HepG2 (cell line): Measurements from ENCODE around the gene RIN3. TPM values are rescaled to one million over a fixed set of nuclear protein-coding genes. Genes with fewer than 3 reads are reported as not detected.

Source experiments
- ADNP ChIP-seq: sonication (generic); formaldehyde crosslinking; IDR thresholded peaks from 2 replicates; pipeline ENCODE4 v1.4.0; 2020; ENCODE audit warnings: missing genetic modification reagents
- FOXK1 ChIP-seq: sonication (generic); formaldehyde crosslinking; IDR thresholded peaks from 2 replicates; pipeline ENCODE4 v1.4.0; 2020; ENCODE audit warnings: low read depth, missing genetic modification reagents, borderline replicate concordance
- HNF4G ChIP-seq, 2 experiments: sonication (generic) in 1 of 2; formaldehyde crosslinking in 1 of 2; IDR thresholded peaks; 2 replicates each; pipeline versions ENCODE4 v1.4.0 to v1.6.1; 2011 to 2020; ENCODE audit warnings: borderline replicate concordance in 2 of 2, low read depth in 2 of 2, mild to moderate bottlenecking in 2 of 2, low read length in 1 of 2, missing genetic modification reagents in 1 of 2, moderate library complexity in 1 of 2
- MXD4 ChIP-seq: IDR thresholded peaks from 2 replicates; pipeline ENCODE4 v1.6.1; 2016; ENCODE audit warnings: mild to moderate bottlenecking, missing biosample characterization, missing genetic modification reagents
- ZNF530 ChIP-seq: sonication (generic); formaldehyde crosslinking; IDR thresholded peaks from 2 replicates; pipeline ENCODE4 v1.5.0; 2020; ENCODE audit warnings: low read depth, mild to moderate bottlenecking, missing genetic modification reagents
- ZNF674 ChIP-seq: sonication (generic); formaldehyde crosslinking; IDR thresholded peaks from 2 replicates; pipeline ENCODE4 v1.5.0; 2020; ENCODE audit warnings: low read depth, mild to moderate bottlenecking, missing genetic modification reagents
- ZNF777 ChIP-seq: sonication (generic); formaldehyde crosslinking; IDR thresholded peaks from 2 replicates; pipeline ENCODE4 v1.4.0; 2020; ENCODE audit warnings: missing genetic modification reagents
- polyA plus RNA-seq, 8 experiments: library from polyadenylated mRNA; depleted of rRNA in 3 of 8; stranded (reverse) in 7 of 8; unstranded in 1 of 8; fragments of >200 nt; fragmentation: Illumina TruSeq in 4 of 8; extraction: Trizol in 4 of 8; gene quantifications; 2 replicates each; pipeline versions ENCODE4 v1.2.1 to v1.2.3, GENCODE V29; 2011 to 2016; ENCODE audit warnings: low read depth in 4 of 8, missing spikeins in 1 of 8, mixed read lengths in 1 of 8; ENCODE audit not compliant: insufficient read depth in 1 of 8
- total RNA-seq, 5 experiments: library from RNA; depleted of rRNA; stranded (reverse); fragments of >200 nt; fragmentation: Illumina TruSeq; extraction: Trizol; gene quantifications; 2 replicates each; pipeline ENCODE4 v1.2.3, GENCODE V29; 2016; ENCODE audit warnings: low read depth in 1 of 5
- TF ChIP-seq, protein P1 (sequence below): sonication (generic); formaldehyde crosslinking; IDR thresholded peaks from 2 replicates; pipeline ENCODE4 v1.4.0; 2020; ENCODE audit warnings: mild to moderate bottlenecking, missing genetic modification reagents
- TF ChIP-seq, protein P2 (sequence below): fragments of 450-650 bp; IDR thresholded peaks from 2 replicates; pipeline ENCODE4 v1.6.1; 2016
- TF ChIP-seq, protein P3 (sequence below): sonication (generic); formaldehyde crosslinking; IDR thresholded peaks from 2 replicates; pipeline ENCODE4 v1.8.1; 2023; ENCODE audit warnings: mild to moderate bottlenecking, missing genetic modification reagents
- TF ChIP-seq, protein P4 (sequence below): sonication (generic); formaldehyde crosslinking; IDR thresholded peaks from 2 replicates; pipeline ENCODE4 v1.4.0; 2020; ENCODE audit warnings: mild to moderate bottlenecking, missing genetic modification reagents
- TF ChIP-seq, protein P5 (sequence below): sonication (generic); formaldehyde crosslinking; IDR thresholded peaks from 2 replicates; pipeline ENCODE4 v1.8.0; 2022; ENCODE audit warnings: low read depth, missing genetic modification reagents
- TF ChIP-seq, protein P6 (sequence below): sonication (generic); formaldehyde crosslinking; IDR thresholded peaks from 2 replicates; pipeline ENCODE4 v1.4.0; 2020; ENCODE audit warnings: mild to moderate bottlenecking, missing genetic modification reagents

Gene RIN3
- total and polyA plus RNA-seq, 2 of the 13 experiments (the other 11 are each of a cell fraction or from before 2014, with no cell fraction given): 2.3 to 3.6 TPM

DNA sequence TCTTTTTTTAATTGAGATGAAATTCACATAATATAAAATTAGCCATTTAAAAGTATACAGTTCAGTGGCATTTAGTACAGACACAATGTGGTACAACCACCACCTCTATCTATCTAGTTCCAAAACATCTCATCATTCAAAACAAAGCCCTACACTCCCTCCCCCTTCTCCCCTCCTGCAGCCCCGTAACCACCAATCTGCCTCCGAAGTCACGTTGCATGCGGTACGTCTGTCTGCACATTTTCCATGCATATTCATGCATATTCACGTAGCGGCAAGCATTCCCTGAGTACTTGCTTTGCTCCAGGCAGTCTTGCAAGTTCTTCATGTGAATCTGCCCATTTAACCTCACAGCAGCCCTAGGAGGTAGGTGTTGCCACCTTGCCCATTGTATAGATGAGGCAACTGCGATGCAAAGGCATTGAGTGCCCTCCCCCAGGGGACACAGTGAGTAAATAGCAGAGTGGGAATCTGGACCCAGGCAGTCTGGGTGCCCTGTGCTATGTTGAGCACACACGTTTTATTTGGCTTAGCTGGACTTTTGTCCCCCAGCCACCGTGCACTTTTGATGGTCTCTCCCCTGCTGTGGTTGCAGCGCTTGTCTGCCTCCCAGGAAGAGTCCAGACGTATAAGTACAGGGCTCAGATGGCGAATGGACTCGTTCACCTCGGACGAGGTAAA, 43.4 kb downstream of the RIN3 start (continued):
- TF ChIP-seq HNF4G (IDR thresholded peaks at IDR 0.05; ENCODE audit: borderline replicate concordance, low read depth, low read length) (peak; percentile 92), HNF4G (CRISPR knock-in tag; IDR thresholded peaks at IDR 0.05; ENCODE audit: borderline replicate concordance, low read depth) (peak; percentile 74; the same call in 1 of the 2 replicates), ADNP (CRISPR knock-in tag) (no peak), MXD4 (CRISPR knock-in tag) (no peak), ZNF674 (0 out of 2 replicates have a peak, but pooled peaks have one; percentile 33), ZNF530 (CRISPR knock-in tag) (no peak), FOXK1 (no peak; the same call in 1 of the 2 replicates), ZNF777 (CRISPR knock-in tag) (no peak)
- TF ChIP-seq, protein P1, sequence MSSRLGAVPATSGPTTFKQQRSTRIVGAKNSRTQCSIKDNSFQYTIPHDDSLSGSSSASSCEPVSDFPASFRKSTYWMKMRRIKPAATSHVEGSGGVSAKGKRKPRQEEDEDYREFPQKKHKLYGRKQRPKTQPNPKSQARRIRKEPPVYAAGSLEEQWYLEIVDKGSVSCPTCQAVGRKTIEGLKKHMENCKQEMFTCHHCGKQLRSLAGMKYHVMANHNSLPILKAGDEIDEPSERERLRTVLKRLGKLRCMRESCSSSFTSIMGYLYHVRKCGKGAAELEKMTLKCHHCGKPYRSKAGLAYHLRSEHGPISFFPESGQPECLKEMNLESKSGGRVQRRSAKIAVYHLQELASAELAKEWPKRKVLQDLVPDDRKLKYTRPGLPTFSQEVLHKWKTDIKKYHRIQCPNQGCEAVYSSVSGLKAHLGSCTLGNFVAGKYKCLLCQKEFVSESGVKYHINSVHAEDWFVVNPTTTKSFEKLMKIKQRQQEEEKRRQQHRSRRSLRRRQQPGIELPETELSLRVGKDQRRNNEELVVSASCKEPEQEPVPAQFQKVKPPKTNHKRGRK (CRISPR knock-in tag): no peak
- TF ChIP-seq, protein P2, sequence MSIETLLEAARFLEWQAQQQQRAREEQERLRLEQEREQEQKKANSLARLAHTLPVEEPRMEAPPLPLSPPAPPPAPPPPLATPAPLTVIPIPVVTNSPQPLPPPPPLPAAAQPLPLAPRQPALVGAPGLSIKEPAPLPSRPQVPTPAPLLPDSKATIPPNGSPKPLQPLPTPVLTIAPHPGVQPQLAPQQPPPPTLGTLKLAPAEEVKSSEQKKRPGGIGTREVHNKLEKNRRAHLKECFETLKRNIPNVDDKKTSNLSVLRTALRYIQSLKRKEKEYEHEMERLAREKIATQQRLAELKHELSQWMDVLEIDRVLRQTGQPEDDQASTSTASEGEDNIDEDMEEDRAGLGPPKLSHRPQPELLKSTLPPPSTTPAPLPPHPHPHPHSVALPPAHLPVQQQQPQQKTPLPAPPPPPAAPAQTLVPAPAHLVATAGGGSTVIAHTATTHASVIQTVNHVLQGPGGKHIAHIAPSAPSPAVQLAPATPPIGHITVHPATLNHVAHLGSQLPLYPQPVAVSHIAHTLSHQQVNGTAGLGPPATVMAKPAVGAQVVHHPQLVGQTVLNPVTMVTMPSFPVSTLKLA: no peak
- TF ChIP-seq, protein P3, sequence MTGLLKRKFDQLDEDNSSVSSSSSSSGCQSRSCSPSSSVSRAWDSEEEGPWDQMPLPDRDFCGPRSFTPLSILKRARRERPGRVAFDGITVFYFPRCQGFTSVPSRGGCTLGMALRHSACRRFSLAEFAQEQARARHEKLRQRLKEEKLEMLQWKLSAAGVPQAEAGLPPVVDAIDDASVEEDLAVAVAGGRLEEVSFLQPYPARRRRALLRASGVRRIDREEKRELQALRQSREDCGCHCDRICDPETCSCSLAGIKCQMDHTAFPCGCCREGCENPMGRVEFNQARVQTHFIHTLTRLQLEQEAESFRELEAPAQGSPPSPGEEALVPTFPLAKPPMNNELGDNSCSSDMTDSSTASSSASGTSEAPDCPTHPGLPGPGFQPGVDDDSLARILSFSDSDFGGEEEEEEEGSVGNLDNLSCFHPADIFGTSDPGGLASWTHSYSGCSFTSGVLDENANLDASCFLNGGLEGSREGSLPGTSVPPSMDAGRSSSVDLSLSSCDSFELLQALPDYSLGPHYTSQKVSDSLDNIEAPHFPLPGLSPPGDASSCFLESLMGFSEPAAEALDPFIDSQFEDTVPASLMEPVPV (CRISPR knock-in tag): no peak
- TF ChIP-seq, protein P4, sequence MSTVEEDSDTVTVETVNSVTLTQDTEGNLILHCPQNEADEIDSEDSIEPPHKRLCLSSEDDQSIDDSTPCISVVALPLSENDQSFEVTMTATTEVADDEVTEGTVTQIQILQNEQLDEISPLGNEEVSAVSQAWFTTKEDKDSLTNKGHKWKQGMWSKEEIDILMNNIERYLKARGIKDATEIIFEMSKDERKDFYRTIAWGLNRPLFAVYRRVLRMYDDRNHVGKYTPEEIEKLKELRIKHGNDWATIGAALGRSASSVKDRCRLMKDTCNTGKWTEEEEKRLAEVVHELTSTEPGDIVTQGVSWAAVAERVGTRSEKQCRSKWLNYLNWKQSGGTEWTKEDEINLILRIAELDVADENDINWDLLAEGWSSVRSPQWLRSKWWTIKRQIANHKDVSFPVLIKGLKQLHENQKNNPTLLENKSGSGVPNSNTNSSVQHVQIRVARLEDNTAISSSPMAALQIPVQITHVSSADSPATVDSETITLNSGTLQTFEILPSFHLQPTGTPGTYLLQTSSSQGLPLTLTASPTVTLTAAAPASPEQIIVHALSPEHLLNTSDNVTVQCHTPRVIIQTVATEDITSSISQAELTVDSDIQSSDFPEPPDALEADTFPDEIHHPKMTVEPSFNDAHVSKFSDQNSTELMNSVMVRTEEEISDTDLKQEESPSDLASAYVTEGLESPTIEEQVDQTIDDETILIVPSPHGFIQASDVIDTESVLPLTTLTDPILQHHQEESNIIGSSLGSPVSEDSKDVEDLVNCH (CRISPR knock-in tag): no peak
- TF ChIP-seq, protein P5, sequence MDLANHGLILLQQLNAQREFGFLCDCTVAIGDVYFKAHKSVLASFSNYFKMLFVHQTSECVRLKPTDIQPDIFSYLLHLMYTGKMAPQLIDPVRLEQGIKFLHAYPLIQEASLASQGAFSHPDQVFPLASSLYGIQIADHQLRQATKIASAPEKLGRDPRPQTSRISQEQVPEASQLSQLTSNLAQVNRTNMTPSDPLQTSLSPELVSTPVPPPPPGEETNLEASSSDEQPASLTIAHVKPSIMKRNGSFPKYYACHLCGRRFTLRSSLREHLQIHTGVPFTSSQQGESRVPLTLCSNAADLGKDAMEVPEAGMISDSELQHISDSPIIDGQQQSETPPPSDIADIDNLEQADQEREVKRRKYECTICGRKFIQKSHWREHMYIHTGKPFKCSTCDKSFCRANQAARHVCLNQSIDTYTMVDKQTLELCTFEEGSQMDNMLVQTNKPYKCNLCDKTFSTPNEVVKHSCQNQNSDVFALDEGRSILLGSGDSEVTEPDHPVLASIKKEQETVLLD (CRISPR knock-in tag): peak; percentile 44; the same call in 1 of the 2 replicates
- TF ChIP-seq, protein P6, sequence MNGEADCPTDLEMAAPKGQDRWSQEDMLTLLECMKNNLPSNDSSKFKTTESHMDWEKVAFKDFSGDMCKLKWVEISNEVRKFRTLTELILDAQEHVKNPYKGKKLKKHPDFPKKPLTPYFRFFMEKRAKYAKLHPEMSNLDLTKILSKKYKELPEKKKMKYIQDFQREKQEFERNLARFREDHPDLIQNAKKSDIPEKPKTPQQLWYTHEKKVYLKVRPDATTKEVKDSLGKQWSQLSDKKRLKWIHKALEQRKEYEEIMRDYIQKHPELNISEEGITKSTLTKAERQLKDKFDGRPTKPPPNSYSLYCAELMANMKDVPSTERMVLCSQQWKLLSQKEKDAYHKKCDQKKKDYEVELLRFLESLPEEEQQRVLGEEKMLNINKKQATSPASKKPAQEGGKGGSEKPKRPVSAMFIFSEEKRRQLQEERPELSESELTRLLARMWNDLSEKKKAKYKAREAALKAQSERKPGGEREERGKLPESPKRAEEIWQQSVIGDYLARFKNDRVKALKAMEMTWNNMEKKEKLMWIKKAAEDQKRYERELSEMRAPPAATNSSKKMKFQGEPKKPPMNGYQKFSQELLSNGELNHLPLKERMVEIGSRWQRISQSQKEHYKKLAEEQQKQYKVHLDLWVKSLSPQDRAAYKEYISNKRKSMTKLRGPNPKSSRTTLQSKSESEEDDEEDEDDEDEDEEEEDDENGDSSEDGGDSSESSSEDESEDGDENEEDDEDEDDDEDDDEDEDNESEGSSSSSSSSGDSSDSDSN (CRISPR knock-in tag): peak; percentile 66
